ENCODE measurements around the gene SIK3. TPM values are rescaled to one million over a fixed set of nuclear protein-coding genes. Genes with fewer than 3 reads are reported as not detected.

SIK3 gene
- total RNA-seq, 1 experiment from 2014 or later: 31.4 TPM

DNA sequence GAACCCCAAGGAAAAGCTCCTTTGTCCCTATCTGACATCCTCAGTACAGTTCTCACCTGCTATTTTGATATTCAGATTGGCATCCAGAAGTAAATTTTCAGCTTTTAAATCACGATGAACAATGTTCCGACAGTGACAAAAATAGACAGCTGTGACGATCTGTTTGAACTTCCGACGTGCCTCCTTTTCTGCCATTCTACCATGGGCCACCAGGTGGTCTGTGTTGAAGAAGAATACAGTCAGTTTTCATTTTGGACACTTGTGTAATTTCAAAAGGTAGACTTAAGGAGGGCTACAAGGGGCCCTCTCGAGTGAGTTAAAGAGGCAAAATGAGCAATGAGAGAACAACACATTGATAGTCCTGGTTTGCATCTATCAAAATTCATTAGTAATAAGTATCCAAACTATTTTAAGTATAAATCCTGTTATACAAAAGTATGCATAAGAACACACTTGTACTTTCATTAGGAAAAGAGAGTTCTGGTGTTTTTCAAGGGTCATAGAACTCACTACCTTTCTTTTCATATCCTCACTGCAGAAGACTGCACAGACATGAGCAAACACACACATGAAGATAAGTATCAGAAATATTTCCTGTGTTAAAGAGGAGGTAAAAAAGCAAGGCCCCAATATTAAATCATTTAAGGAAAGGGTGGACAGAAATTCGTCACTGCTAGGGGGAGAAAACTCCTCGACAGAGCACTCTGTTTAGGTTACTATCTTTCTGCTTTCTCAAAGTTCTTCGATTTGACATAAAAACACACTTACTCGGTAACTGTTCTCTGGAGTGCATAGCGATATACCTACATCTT, 170.9 kb downstream of the SIK3 start:
- Histone ChIP-seq H4K91ac (ENCODE audit: insufficient read length, low read depth, low read length) (no peak overlapping the region), H3K4ac (ENCODE audit: low read depth, low read length) (no peak overlapping the region), H3K23me2 (ENCODE audit: insufficient read length, low read depth, low read length, poor library complexity, severe bottlenecking) (no peaks in the 10 kb centered on the region), H3K4me1 (ENCODE audit: insufficient read depth, low read length) (peaks cover 4% of the 10 kb centered on the region; the same call in 1 of the 2 replicates), H3K9me3 (ENCODE audit: control insufficient read depth, low read depth, low read length) (no peaks in the 10 kb centered on the region), H3K9ac (ENCODE audit: extremely low read depth, insufficient read length, low read length) (no peak overlapping the region), H3K56ac (ENCODE audit: insufficient read length, low read depth, low read length) (no peak overlapping the region), H2BK5ac (ENCODE audit: insufficient read length, low read length) (no peak overlapping the region), H3K18ac (ENCODE audit: insufficient read length, low read depth, low read length) (no peak overlapping the region), H2BK12ac (ENCODE audit: insufficient read length, low read depth, low read length) (no peak overlapping the region), H2AK5ac (ENCODE audit: insufficient read length, low read length) (no peak overlapping the region), H4K5ac (ENCODE audit: insufficient read length, low read depth, low read length) (no peak overlapping the region), H3K23ac (ENCODE audit: insufficient read length, low read depth, low read length) (no peak overlapping the region), H3K4me2 (ENCODE audit: insufficient read depth, insufficient read length, low read length) (no peak overlapping the region), H3K27me3 (ENCODE audit: insufficient read depth, low read length) (no peaks in the 10 kb centered on the region), H2BK15ac (ENCODE audit: low read depth, low read length) (no peak overlapping the region), H4K8ac (replicated peaks; ENCODE audit: insufficient read length, low read depth, low read length) (no peak overlapping the region), H3K79me2 (ENCODE audit: insufficient read depth, low read length) (no peaks in the 10 kb centered on the region), H4K20me1 (ENCODE audit: control insufficient read depth, insufficient read depth, insufficient read length) (no peaks in the 10 kb centered on the region), H3K14ac (ENCODE audit: insufficient read depth, low read length) (no peak overlapping the region), H3K27ac (ENCODE audit: insufficient read length, low read depth, low read length) (no peak overlapping the region), H2BK20ac (ENCODE audit: low read depth, low read length, poor library complexity, severe bottlenecking) (no peak overlapping the region), H2AFZ (ENCODE audit: low read length) (no peak overlapping the region), H3K79me1 (ENCODE audit: insufficient read depth, low read depth, low read length, poor library complexity, severe bottlenecking) (no peaks in the 10 kb centered on the region), H3T11ph (ENCODE audit: low read length) (no peak overlapping the region), H2BK120ac (ENCODE audit: low read depth, low read length, poor library complexity, severe bottlenecking) (no peak overlapping the region)
- TF ChIP-seq, protein P1, sequence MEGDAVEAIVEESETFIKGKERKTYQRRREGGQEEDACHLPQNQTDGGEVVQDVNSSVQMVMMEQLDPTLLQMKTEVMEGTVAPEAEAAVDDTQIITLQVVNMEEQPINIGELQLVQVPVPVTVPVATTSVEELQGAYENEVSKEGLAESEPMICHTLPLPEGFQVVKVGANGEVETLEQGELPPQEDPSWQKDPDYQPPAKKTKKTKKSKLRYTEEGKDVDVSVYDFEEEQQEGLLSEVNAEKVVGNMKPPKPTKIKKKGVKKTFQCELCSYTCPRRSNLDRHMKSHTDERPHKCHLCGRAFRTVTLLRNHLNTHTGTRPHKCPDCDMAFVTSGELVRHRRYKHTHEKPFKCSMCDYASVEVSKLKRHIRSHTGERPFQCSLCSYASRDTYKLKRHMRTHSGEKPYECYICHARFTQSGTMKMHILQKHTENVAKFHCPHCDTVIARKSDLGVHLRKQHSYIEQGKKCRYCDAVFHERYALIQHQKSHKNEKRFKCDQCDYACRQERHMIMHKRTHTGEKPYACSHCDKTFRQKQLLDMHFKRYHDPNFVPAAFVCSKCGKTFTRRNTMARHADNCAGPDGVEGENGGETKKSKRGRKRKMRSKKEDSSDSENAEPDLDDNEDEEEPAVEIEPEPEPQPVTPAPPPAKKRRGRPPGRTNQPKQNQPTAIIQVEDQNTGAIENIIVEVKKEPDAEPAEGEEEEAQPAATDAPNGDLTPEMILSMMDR (conservative IDR thresholded peaks at IDR 0.05): peak; percentile 49
- H3K4me3 Mint-ChIP-seq: no peak overlapping the region
- H3K4me1 Mint-ChIP-seq: peaks cover 33 to 36% of the 10 kb centered on the region in 2 experiments
- no peak for DNase-seq
- no peak overlapping the region for H3K27ac Mint-ChIP-seq
- no CpG with 5 or more reads among the region's 11 CpGs for WGBS (ENCODE audit: extremely low coverage, insufficient read length, low lambda C conversion rate)
- H3K9me3 Mint-ChIP-seq: no peaks in the 10 kb centered on the region
- no peaks in the 10 kb centered on the region for H3K27me3 Mint-ChIP-seq (ENCODE audit: low read depth)
- peaks cover 2 to 22% (median 13%) of the 10 kb centered on the region in 3 experiments; a peak in 6 of 7 replicates for H3K36me3 Mint-ChIP-seq (ENCODE audit: insufficient read depth in 1 of 3, low read depth in 3 of 3)
